Activated CD8-positive, alpha-beta memory T cell treated with anti-CD3 and anti-CD28 coated beads, Interleukin-2, amount 50 U/mL, for 48 hours (primary cell): Measurements from ENCODE around the gene DLX1.
"Not testable (repeated sequence)": the region's sequence is repeated elsewhere in the genome, so short reads cannot be mapped to it uniquely, and the experiment has no call there.

Source experiments
- DNase-seq: peaks from one replicate; pipeline ENCODE4 v3.0.0-alpha.2; 2020

The DLX1 gene

GRCh38 chr2:172120118-172120517 lies 34.8 kb downstream of the DLX1 start:
- no peak for DNase-seq

DNA sequence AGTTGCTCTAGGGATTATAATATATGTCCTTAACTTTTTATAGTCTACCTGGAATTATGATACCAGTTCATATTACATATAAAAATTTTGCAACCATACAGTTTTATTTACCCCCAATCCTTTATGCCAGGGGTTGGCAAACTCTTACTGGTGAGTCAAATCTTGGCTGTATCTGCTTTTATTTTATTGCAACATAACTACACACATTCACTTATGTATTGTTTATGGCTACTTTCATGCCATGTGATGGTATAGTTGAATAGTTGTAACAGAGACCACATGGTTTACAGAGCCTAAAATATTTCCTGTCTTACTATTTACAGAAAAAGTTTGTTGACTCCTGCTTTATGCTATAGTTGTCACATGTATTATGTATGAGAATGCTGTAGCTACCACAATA lies 43.2 kb downstream of the DLX1 start:
- no peak for DNase-seq

DNA sequence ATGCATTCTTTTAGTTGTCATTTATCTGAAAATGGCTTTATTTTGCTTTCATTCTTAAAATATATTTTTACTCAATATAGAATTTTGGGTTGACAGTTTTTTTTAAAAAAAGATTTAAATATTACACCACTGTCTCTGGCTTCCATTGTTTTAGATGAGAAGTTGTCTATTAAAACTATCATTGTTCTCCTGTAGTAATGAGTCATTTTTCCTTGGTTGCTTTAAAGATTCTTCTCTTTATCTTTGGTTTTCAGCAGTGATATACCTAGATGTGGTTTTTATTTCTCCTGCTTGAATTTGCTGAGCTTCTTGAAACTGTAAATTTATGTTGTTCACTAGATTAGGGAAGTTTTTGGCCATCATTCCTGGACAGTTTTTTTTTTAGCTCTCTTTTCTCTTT lies 44.1 kb downstream of the DLX1 start:
- no peak for DNase-seq

GRCh38 chr2:172131713-172132555 lies 46.6 kb downstream of the DLX1 start:
- no peak for DNase-seq

GRCh38 chr2:172134270-172134669 lies 49.0 kb downstream of the DLX1 start:
- no peak for DNase-seq

GRCh38 chr2:172135446-172135845 lies 50.1 kb downstream of the DLX1 start:
- DNase-seq: no peak

DNA sequence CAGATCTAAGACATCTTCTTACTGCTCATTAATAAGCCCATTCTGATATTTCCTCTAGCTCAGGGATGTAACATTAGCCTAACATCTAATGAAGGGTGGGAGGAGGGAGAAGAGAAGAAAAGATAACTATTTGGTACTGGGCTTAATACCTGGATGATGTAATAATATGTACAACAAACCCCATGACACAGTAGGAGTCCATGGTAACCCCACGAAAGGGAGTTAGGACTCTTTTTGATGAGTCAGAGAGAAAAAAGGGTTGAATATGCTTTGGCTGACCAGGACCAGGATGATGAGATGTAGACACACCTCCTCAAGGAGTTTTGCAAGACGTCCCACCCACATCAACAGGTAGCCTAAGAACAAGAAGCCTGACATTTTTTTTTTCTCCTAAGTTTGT lies 51.8 kb downstream of the DLX1 start:
- DNase-seq: no peak

- DNase-seq: no peak
Measured at GRCh38 chr2:172137943-172138342, 52.6 kb downstream of the DLX1 start.

- DNase-seq: not testable (repeated sequence)
Measured at GRCh38 chr2:172138727-172139126, 53.4 kb downstream of the DLX1 start.
